ENCODE results near the gene CNOT8.

The CNOT8 gene

DNA sequence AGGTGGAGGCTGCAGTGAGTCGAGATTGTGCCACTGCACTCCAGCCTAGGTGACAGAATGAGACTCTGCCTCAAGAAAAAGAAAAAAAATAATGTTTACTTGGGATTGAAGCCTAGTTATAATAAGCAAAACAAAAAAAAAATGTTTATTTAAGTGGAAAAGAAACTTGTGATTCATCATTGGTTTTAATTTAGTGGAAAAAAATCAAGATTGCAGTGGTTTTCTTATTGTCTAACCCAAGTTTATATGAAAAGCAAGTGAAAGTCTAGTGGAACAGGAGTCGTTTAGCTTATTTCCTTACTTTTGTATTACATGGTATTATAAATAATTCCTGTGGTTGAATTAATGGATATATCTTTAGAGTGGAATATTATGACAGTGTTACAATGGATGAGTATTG lies 8.4 kb downstream of the CNOT8 start:
- H3K27ac ChIP-seq (ENCODE audit: low read length) = no peak overlapping the region
- peaks cover 82% of the 10 kb centered on the region for H3K36me3 ChIP-seq (ENCODE audit: insufficient read depth, low read length)
- no peak overlapping the region for H3K9ac ChIP-seq (ENCODE audit: low read depth, low read length)

DNA sequence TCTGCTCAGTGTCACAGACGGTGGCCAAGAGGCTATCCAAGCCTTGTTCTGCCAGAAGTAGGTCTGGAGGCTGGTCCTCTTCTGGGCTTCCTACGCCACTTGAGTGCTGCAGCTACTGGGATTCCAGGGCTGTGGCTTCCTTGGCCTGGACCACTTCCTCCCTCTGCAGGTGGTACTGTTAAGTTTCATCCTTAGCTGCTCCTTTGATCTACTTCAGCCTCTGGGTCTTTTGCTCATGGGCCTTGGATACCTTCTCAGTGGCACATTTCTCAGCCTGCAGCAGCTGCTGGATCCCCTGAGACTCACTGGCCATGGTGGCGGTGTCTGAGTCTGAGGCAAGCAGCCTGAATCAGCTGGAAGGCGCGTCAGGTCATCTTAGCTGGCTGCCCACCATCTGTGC lies 10.3 kb downstream of the CNOT8 start:
- TF ChIP-seq EZH2 (IDR thresholded peaks at IDR 0.05; ENCODE audit: borderline replicate concordance, low read depth, low read length, severe bottlenecking) = no peak
- TF ChIP-seq, protein P1, sequence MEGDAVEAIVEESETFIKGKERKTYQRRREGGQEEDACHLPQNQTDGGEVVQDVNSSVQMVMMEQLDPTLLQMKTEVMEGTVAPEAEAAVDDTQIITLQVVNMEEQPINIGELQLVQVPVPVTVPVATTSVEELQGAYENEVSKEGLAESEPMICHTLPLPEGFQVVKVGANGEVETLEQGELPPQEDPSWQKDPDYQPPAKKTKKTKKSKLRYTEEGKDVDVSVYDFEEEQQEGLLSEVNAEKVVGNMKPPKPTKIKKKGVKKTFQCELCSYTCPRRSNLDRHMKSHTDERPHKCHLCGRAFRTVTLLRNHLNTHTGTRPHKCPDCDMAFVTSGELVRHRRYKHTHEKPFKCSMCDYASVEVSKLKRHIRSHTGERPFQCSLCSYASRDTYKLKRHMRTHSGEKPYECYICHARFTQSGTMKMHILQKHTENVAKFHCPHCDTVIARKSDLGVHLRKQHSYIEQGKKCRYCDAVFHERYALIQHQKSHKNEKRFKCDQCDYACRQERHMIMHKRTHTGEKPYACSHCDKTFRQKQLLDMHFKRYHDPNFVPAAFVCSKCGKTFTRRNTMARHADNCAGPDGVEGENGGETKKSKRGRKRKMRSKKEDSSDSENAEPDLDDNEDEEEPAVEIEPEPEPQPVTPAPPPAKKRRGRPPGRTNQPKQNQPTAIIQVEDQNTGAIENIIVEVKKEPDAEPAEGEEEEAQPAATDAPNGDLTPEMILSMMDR (IDR thresholded peaks at IDR 0.05; ENCODE audit: borderline replicate concordance, extremely low read depth, low read length, poor library complexity, severe bottlenecking) = peak; percentile 50
- H3K79me2 ChIP-seq (ENCODE audit: insufficient read depth, low read length) = peaks cover 48% of the 10 kb centered on the region
- no peaks in the 10 kb centered on the region for H3K27me3 ChIP-seq (ENCODE audit: insufficient read depth, low read length, poor library complexity)
- no peak overlapping the region for H3K4me3 ChIP-seq (ENCODE audit: low read depth in 1 of 2, low read length in 2 of 2)
- ATAC-seq (ENCODE audit: insufficient read depth, low read depth) (peak; percentile 88), DNase-seq (peak; percentile 45)
- peaks cover 86% of the 10 kb centered on the region for H3K36me3 ChIP-seq (ENCODE audit: insufficient read depth, low read length)
- H3K4me2 ChIP-seq (ENCODE audit: insufficient read depth, low read length) = no peak overlapping the region
- H2AFZ ChIP-seq (ENCODE audit: low read depth, low read length) = no peak overlapping the region
- H3K4me1 ChIP-seq (ENCODE audit: insufficient read depth, low read length) = no peaks in the 10 kb centered on the region
- peaks cover 24% of the 10 kb centered on the region for H4K20me1 ChIP-seq (ENCODE audit: insufficient read depth, low read length)
- no peaks in the 10 kb centered on the region for H3K9me3 ChIP-seq (ENCODE audit: insufficient read depth, low read length, severe bottlenecking)
- H3K27ac ChIP-seq (ENCODE audit: low read length) = no peak overlapping the region
- no peak overlapping the region for H3K9ac ChIP-seq (ENCODE audit: low read depth, low read length)

More for the DNA sequence above, 8.4 kb downstream of the CNOT8 start:
- TF ChIP-seq EZH2 (IDR thresholded peaks at IDR 0.05; ENCODE audit: borderline replicate concordance, low read depth, low read length, severe bottlenecking) = no peak
- TF ChIP-seq, protein P1 (IDR thresholded peaks at IDR 0.05; ENCODE audit: borderline replicate concordance, extremely low read depth, low read length, poor library complexity, severe bottlenecking) = no peak
- Histone ChIP-seq H3K4me2 (ENCODE audit: insufficient read depth, low read length) (no peak overlapping the region), H3K4me1 (ENCODE audit: insufficient read depth, low read length) (0 out of 2 replicates have a peak, but pooled peaks cover 5% of the 10 kb centered on the region), H3K4me3 (ENCODE audit: low read depth in 1 of 2, low read length in 2 of 2) (no peak overlapping the region), H2AFZ (ENCODE audit: low read depth, low read length) (no peak overlapping the region), H3K27me3 (ENCODE audit: insufficient read depth, low read length, poor library complexity) (no peaks in the 10 kb centered on the region), H3K79me2 (ENCODE audit: insufficient read depth, low read length) (peaks cover 67% of the 10 kb centered on the region), H4K20me1 (ENCODE audit: insufficient read depth, low read length) (peaks cover 37% of the 10 kb centered on the region), H3K9me3 (ENCODE audit: insufficient read depth, low read length, severe bottlenecking) (no peaks in the 10 kb centered on the region)
- ATAC-seq (ENCODE audit: insufficient read depth, low read depth) (no peak), DNase-seq (no peak)

DNA sequence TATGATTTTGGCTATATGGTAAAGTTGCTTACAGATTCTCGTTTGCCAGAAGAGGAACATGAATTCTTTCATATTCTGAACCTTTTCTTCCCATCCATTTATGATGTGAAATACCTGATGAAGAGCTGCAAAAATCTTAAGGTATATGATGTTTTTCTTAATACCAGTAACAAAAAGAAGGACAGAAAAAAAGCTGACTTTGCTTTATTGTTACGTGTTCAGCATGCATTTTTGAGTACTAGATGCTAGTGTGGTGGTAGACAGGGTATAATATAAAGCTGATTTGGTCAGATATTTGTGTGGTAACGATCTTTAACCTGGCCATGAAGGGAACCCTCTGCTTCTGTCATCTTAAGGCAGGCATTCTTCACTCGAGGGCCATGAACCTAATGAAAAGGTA lies 13.3 kb downstream of the CNOT8 start:
- peaks cover 20% of the 10 kb centered on the region for H3K79me2 ChIP-seq (ENCODE audit: insufficient read depth, low read length)
- H4K20me1 ChIP-seq (ENCODE audit: insufficient read depth, low read length) = peaks cover 13% of the 10 kb centered on the region
- TF ChIP-seq, protein P1 (IDR thresholded peaks at IDR 0.05; ENCODE audit: borderline replicate concordance, extremely low read depth, low read length, poor library complexity, severe bottlenecking) = no peak
- TF ChIP-seq EZH2 (IDR thresholded peaks at IDR 0.05; ENCODE audit: borderline replicate concordance, low read depth, low read length, severe bottlenecking) = no peak
- ATAC-seq (ENCODE audit: insufficient read depth, low read depth) (no peak), DNase-seq (no peak)
- no peak overlapping the region for H3K4me2 ChIP-seq (ENCODE audit: insufficient read depth, low read length)
- H3K4me1 ChIP-seq (ENCODE audit: insufficient read depth, low read length) = no peaks in the 10 kb centered on the region
- H3K36me3 ChIP-seq (ENCODE audit: insufficient read depth, low read length) = peaks cover 88% of the 10 kb centered on the region
- H3K27me3 ChIP-seq (ENCODE audit: insufficient read depth, low read length, poor library complexity) = no peaks in the 10 kb centered on the region
- H2AFZ ChIP-seq (ENCODE audit: low read depth, low read length) = no peak overlapping the region
- H3K9me3 ChIP-seq (ENCODE audit: insufficient read depth, low read length, severe bottlenecking) = no peaks in the 10 kb centered on the region
- H3K4me3 ChIP-seq (ENCODE audit: low read depth in 1 of 2, low read length in 2 of 2) = no peak overlapping the region
- H3K9ac ChIP-seq (ENCODE audit: low read depth, low read length) = no peak overlapping the region
- H3K27ac ChIP-seq (ENCODE audit: low read length) = no peak overlapping the region

Data from DND-41 (cell line).